Placental epithelial cell (primary cell): ENCODE measurements around the gene TSHZ3. TPM values are rescaled to one million over a fixed set of nuclear protein-coding genes. Genes with fewer than 3 reads are reported as not detected.

Experiments used
- total RNA-seq: library from RNA; depleted of rRNA; stranded (reverse); fragments of >200 nt; gene quantifications from 2 replicates; pipeline ENCODE4 v1.2.3, GENCODE V29; 2012

Gene TSHZ3, protein sequence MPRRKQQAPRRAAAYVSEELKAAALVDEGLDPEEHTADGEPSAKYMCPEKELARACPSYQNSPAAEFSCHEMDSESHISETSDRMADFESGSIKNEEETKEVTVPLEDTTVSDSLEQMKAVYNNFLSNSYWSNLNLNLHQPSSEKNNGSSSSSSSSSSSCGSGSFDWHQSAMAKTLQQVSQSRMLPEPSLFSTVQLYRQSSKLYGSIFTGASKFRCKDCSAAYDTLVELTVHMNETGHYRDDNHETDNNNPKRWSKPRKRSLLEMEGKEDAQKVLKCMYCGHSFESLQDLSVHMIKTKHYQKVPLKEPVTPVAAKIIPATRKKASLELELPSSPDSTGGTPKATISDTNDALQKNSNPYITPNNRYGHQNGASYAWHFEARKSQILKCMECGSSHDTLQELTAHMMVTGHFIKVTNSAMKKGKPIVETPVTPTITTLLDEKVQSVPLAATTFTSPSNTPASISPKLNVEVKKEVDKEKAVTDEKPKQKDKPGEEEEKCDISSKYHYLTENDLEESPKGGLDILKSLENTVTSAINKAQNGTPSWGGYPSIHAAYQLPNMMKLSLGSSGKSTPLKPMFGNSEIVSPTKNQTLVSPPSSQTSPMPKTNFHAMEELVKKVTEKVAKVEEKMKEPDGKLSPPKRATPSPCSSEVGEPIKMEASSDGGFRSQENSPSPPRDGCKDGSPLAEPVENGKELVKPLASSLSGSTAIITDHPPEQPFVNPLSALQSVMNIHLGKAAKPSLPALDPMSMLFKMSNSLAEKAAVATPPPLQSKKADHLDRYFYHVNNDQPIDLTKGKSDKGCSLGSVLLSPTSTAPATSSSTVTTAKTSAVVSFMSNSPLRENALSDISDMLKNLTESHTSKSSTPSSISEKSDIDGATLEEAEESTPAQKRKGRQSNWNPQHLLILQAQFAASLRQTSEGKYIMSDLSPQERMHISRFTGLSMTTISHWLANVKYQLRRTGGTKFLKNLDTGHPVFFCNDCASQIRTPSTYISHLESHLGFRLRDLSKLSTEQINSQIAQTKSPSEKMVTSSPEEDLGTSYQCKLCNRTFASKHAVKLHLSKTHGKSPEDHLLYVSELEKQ
- total RNA-seq = 2.4 and 3.8 TPM in 2 replicates

DNA sequence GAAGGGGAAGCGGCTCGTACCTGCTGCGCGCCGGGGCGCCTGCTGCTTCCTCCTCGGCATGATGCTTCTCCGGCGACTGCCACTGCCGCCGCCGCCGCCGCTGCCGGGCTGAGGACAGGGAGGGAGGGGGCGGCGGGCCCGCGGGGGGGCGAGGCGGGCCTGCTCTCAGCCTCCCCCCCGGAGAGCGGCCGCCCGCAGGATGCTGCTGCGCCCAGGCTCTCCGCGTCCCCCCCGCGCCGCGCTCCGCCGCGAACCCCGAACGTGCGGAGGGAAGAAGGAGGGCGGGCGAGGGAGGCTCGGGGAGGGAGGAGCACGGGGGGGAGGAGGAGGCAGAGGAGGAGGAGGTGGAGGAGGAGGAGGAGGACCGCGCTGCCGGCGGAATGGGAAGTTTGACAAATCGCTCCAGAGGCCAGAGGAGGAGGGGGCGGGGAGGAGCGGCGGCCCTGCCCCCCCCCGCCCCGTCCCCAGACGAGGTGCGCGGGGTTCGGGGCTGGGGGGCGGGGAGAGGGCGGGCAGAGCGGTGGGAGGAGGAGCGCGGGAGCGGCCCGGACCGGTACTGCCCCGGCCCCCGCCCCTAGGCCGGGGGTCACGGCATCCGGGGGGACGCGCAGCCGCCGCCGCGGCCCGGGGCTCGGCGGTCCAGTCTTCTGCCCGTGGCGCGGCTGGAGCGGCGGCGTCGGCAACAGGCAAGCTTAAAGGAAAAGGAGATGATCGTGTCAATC, at the start of gene TSHZ3:
TSS of gene TSHZ3 (minus strand) at position 277 of the 722 bp plus-strand sequence. CDS start at position 60, 217 bp downstream.

